ENCODE results near the gene HUS1B.
A peak's percentile ranks its signal among the peaks of the same experiment; 100 is the strongest.
"Not testable (repeated sequence)": the region's sequence is repeated elsewhere in the genome, so short reads cannot be mapped to it uniquely, and the experiment has no call there.

HUS1B gene

GRCh38 chr6:665403-666267, 8.7 kb upstream of the HUS1B start:
- TF ChIP-seq CTCF (IDR thresholded peaks at IDR 0.05; ENCODE audit: low read depth, low read length) = no peak
- in situ Hi-C loops (cut with HindIII; ENCODE audit: low sequenced_read_pairs) = no loop called here
- DNase-seq (ENCODE audit: low read depth, low spot score) = no peak
- no peak overlapping the region for H3K4me3 ChIP-seq (ENCODE audit: low read depth, low read length)

- in situ Hi-C loops (cut with HindIII; ENCODE audit: low sequenced_read_pairs); H3K4me3 ChIP-seq (ENCODE audit: low read depth, low read length); DNase-seq (ENCODE audit: low read depth, low spot score): not testable (repeated sequence)
Observed at GRCh38 chr6:663788-664187, 6.9 kb upstream of the HUS1B start.

DNA sequence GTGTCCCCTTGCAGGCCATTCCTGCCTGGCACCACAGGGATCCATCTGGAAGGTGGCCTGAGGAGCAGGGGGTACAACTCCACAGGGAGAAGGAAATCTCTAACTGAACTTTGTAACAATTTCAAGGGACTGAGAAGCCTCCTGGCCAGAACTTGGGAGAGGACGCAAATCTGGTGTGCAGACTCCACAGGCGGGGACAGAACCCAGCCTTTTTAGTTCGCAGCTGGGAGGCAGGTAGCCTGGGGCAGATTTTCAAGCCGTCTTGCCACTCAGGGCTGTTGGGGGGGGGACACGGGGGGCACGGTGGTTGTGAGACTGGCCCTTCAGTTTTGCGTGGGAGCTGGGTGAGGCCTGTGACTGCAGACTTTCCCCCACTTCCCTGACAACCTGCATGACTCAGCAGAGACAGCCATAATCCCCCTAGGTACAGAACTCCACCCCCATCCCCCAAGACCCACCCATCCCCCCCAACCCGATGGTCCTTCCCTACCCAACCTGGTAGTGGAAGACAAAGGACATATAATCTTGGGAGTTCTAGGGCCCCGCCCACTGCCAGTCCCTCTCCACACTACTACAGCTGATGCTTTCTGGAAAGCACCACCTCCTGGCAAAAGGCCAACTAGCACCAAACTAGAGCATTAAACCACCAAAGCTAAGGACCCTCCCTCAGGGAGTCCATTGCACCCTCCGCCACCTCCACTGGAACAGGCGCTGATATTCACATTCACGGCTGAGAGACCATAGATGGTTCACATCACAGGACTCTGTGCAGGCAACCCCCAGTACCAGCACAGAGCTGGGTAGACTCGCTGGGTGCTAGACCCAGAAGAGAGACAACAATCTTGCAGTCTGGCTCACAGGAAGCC, 3.0 kb upstream of the HUS1B start:
- in situ Hi-C loops (cut with HindIII; ENCODE audit: low sequenced_read_pairs) = no loop called here
- TF ChIP-seq CTCF (IDR thresholded peaks at IDR 0.05; ENCODE audit: low read depth, low read length) = no peak
- no peak overlapping the region for H3K4me3 ChIP-seq (ENCODE audit: low read depth, low read length)
- no peak for DNase-seq (ENCODE audit: low read depth, low spot score)

- no peak for TF ChIP-seq CTCF (IDR thresholded peaks at IDR 0.05; ENCODE audit: low read depth, low read length)
- DNase-seq (ENCODE audit: low read depth, low spot score) = peak; percentile 65
- in situ Hi-C loops (cut with HindIII; ENCODE audit: low sequenced_read_pairs) = no loop called here
- H3K4me3 ChIP-seq (ENCODE audit: low read depth, low read length) = no peak overlapping the region
Observed at GRCh38 chr6:658244-658643, 1.3 kb upstream of the HUS1B start.

DNA sequence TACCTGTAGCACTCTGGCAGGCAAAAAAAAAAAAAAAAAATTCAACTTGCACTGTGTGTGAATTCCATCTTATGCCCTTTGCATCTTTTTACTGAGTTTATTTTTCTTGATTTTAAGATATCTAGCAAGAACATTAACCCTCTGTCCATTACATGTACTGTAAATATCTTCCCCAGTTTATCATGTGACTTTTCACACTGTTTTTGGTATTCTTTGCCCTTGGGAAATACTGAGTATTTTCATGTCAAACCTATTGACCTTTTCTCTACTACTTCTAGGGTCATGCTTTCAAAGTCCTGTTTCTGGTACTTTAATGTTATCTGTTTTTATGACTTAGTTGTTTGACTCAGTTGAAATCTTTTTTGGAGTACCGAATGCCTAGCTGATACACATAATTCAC, 843 bp upstream of the HUS1B start:
- no peak overlapping the region for H3K4me3 ChIP-seq (ENCODE audit: low read depth, low read length)
- no peak for TF ChIP-seq CTCF (IDR thresholded peaks at IDR 0.05; ENCODE audit: low read depth, low read length)
- DNase-seq (ENCODE audit: low read depth, low spot score) = no peak
- in situ Hi-C loops (cut with HindIII; ENCODE audit: low sequenced_read_pairs) = no loop called here

DNA sequence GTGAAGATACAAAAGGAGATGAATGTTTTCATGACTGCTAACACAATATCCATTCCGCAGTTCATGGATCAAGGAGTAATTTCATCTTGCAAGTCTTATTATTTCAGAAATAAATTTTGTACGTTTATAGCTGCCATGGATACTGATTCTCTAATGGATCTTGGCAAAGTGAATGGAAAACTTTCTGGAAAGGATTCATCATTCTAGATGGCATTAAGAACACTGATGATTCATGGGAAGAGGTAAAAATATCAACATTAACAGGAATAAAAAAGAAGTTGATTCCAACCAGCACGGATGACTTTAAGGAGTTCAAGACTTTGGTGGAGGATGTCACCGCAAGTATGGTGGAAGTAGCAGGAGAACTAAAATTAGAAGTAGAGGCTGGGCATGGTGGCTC, 2.8 kb downstream of the HUS1B start:
- in situ Hi-C loops (cut with HindIII; ENCODE audit: low sequenced_read_pairs) = no loop called here
- no peak overlapping the region for H3K4me3 ChIP-seq (ENCODE audit: low read depth, low read length)
- DNase-seq (ENCODE audit: low read depth, low spot score) = no peak
- no peak for TF ChIP-seq CTCF (IDR thresholded peaks at IDR 0.05; ENCODE audit: low read depth, low read length)

GRCh38 chr6:652865-653264, 4.0 kb downstream of the HUS1B start:
- in situ Hi-C loops (cut with HindIII; ENCODE audit: low sequenced_read_pairs) = no loop called here
- no peak for TF ChIP-seq CTCF (IDR thresholded peaks at IDR 0.05; ENCODE audit: low read depth, low read length)
- H3K4me3 ChIP-seq (ENCODE audit: low read depth, low read length) = no peak overlapping the region
- DNase-seq (ENCODE audit: low read depth, low spot score) = no peak

All from astrocyte of the spinal cord (primary cell).